NCI-H748 treated with DMSO at 0.1 percent for 48 hours (cell line): ENCODE results near the gene SYNDIG1.

Experiments used
- DNase-seq: peaks from one replicate; lab custom pipeline; 2025; lab: John Stamatoyannopoulos, UW

Gene SYNDIG1

DNA sequence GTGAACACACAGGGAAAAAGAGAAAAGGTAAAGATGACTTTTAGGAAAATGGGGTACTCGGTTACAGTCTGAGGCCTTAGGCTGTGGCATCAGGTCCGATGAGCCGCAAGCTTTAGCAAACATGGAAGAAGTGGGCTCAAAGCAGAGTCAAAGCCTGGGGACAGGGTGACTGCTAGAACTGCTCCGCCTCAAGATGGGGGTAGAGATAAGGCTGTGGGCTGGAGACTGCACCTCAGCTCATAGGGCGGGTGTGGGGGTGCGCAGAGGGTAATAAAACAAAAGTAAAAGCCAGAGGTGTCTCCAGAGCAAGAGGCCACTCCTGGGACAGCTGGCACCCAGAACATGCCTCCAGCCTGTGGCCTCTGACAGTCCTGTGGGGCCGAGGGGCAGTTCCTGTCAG, 21.3 kb upstream of the SYNDIG1 start:
- no peak for DNase-seq

DNA sequence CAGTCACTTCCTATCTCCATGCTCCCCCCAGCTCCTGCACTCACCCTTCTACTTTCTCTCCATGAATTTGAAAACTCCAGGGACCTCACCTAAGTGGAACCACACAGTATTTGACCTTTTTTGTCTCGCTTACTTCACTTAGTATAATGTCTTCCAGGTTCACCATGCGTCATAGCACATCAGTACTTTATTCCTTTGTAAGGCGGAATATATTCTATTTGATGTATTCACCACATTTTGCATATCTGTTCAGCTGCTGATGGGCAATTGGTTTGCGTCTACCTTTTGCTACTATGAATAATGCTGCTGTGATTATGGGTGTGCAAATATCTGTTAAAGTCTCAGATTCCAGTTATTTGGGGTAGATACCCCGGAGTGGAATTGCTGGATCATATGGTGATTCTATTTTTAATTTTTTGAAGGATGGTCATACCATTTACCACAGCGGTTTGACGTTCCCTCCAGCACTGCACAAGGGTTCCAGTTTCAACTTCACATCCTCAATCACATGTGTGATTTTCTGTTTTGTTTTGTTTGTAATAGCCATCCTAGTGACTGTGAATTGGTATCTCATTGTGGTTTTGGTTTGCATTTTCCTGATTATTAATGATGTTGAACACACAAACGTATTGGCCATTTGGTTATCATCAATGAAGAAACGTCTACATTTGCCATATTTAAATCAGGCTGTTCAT, 20.3 kb upstream of the SYNDIG1 start:
- DNase-seq, result no peak

DNA sequence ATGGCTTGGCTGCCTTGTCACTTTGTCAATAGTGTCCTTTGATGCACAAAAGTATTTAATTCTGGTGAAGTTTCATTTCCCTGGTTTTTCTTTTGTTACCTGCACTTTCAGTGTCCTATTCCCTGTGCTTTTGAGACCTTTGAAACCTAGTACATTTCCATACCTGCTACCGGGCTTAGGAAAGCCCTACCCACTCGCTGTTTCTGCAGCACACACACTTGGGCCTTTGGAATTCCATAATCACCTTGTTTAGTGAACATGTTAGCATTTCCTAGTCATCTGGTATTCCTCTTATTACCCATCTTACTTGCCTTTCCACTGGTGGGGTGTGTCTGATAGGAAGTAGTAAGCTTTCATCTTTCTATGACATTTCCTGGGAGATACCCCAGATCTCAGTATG, 19.3 kb upstream of the SYNDIG1 start:
- DNase-seq, result no peak

DNA sequence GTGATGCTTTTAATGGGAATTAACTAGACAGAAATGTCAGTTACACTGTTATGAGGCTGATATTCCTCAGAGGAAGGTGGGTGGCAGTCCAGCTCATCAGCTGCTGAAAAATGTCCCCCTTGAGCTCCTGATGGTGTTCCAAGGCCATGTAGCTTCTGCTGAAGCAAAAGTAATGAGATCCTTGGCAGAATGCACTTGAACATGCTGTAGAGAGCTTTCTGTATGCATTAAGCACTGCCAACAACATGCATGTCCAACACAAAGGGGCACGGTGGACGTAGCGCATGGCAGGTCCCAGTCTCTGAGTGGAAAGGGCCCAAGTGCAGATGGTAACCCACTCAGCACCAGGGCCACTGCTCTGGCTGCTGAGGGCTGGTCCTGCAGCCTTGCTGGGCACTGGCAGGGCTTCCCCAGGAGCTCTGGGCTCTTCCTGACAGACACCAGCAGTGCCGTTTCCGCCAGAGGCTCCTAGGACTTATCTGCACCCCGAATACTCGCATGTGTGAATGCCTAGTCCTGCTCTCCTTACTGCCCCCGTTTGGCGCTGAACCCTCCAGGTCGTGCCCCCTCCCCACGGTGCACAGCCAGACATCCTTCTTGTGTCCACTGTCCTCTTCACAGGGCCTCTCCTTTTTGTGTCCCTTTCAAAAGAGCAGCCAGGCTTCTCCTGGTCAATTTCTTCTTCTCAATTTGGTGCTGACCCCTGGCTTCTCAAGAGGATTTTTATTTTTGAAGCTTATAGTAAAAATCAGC, 18.6 kb upstream of the SYNDIG1 start:
- DNase-seq, result no peak

DNA sequence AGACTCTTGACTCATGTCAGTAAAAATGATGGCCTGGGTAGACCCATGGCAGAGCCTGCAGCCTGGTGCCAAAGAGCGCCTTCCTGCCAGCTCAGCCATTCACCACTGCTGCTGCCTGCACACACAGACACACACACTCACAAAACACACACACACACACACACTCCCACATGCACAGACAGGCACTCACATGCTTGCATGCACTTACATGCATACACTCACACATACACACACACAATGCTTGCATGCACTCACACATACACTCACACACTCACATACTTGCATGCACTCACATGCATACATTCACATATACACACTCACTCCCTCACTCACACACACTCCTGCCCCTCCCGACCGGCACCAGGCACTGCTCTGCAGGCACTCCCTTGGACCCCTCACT, 18.0 kb upstream of the SYNDIG1 start:
- DNase-seq, result no peak

DNA sequence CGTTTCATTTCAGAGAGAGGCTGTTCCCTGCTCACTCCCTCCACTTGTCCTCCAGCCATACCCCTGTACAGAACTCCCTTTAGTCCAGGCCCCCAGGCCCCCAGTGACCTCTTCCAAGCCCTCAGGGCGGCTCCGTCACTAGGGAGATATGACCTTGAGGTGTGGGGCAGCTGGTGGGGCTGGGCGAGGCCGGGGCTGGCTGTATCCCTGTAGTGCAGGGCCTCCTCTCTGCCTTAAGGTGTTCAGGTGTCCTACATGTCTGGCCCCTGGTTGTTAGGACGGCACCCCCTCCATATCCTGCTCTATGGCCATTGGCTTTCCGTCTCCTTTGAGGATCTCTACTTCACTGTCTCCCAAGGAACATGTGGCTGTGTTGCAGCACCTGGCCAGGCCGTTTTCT, 17.4 kb upstream of the SYNDIG1 start:
- DNase-seq, result no peak

DNA sequence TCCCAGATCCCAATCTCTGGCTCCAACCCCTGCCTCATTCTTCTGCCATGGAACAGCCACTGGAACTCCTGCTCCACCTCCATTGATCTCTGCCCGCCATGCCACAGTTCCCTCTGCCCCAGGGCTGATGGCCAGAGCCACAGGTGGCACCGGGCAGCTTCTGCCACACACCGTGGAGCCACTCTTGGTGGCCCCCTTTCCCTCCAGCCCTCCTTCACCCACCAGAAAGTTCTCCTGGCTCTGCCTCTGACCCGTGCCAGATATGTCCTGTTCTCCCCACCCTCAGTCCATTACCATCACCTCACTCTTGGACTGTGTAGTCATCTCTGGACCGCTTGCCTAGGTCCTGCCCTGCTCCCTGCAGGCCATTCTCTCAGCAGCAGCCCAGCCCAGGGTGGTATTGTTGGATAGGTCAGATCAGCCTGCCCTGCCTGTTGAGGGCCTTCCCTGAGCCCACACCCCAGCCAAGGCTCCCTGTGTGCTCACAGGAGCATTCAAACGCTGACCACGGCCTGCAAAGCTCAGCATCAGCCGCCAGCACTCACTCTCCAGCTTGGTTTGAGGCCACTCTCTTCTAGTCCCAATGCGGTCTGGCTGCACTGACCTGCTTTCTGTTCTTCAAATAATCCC, 16.8 kb upstream of the SYNDIG1 start:
- no peak for DNase-seq

DNA sequence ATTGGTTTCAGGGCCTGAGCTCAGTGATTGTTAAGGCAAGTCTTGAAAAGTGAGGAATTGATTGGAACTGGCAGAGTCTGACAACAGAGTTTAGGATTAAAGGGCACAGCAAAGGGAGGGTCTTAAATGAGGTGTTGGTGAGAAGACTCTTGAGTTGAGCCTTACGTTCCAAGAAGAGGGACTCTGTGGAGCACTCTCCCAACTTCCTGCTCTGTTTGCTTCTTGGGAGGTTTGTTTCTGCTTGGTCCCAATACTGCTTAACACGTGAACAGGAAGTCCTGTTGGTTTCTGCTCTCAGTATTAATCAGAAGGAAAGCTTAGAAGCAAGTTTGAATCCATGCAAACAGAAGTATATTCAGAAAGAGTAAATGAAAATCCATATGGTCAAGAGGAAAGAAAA, 15.6 kb upstream of the SYNDIG1 start:
- no peak for DNase-seq

DNA sequence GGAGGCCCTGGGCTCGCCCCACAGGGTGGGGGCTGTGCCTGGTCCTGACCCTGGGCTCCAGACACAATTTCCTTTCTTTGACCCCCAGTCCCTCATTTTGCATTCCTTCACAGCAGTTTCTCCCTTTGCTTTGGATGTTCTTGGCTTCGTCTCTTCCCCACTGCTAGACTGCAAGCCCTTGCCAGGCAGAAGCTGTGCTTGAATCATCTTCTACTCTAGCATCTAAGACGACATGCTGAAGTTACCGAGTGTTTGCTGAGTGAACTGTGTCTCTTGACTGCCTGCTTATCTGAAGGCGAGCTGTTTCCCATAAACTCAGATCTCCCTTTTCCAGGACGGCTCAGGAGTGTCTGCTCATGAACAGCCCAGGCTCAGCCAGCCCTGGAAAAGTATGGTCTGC, 14.3 kb upstream of the SYNDIG1 start:
- DNase-seq, result no peak

DNA sequence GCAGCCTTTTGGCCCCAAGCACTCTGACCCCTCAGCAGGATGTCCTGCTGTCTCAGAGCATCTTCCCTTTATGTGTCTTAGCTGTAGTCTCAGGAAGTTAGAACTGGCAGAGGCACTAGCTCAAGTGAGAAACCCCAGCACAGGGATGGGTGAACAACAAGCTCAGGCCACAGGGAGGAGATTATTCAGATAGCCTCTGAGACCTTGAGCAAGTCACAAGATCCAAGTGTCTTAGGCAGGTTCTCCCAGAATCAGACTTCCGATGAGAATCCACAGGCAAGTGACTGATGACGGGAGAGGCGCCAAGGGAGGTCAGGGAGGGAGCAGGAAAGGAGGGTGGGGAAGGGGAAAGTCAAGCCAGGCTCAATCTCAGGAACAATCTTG, 13.0 kb upstream of the SYNDIG1 start:
- no peak for DNase-seq

DNA sequence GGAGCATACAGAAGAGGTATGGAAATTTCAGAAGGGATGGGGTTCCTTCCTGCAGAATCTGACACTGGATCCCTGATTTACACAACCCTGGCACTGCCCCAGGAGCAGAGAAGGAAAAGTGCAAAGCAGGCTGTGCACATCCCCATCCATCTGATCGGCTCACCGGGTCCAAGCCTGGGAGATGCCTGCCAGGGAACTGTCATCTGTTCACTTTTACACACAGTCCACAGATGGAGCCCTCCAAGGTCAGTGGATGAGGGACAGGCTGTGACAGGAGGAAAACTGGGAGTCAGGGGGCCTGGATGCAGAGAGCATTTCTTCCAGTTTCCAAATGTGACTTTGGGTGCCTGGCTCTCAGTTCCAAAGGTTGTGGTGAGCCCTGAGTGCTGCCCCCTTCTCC, 11.0 kb upstream of the SYNDIG1 start:
- DNase-seq, result no peak

DNA sequence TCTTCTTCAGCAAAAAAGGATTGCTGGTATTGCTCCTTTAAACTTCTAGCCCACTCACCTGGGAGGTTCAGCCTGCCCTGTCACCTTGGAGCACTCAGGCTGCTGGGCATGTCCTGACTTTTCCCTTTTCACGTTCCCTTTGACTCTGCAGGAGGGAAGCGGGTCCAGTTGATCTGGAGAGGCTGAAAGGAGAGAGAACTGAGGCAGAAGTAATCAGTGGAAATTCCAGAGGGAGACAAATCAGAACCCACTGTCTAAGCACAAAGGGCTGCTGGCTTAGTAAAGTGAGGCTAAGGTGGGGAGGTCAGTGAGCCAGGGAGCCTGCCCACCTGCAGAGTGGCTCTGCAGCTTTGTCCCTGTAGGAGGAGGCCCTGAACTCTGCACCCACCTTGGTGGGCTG, 9.7 kb upstream of the SYNDIG1 start:
- DNase-seq, result no peak

DNA sequence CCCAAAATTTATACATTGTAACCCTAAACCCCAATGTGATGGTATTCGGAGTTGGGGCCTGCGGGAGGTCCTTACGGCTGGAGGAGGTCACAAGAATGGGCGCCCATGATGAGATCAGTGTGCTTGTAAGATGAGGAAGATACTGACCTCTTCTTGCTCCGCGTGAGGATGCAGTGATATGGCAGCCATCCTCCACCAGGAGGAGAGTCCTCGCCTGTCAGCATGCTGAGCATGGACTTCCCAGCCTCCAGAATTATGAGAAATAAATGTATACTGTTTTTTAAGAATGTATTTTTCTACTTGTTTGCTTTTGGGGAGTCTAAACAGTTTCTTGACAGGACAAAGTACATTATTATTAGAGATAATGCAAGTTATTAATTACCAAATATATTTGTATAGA, 8.7 kb upstream of the SYNDIG1 start:
- no peak for DNase-seq

DNA sequence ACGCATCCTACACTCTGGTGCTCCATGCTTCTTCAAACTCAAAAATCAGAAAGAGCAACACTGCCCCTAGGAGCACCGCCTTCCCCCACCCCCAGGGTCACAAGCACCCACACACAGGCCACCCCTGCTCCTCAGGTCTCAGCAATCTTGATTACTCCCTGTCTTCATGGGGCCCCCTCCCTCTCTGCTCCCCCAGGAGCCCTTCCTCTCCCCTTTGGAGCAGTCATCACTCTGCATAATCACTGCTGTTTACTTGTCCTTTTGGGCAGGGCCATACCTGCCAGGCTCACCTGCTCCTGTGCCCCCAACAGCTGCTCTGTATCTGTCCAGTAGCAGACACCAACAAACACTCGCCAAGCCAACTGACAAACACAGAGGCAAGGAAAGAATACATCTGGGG, 7.6 kb upstream of the SYNDIG1 start:
- DNase-seq, result no peak

DNA sequence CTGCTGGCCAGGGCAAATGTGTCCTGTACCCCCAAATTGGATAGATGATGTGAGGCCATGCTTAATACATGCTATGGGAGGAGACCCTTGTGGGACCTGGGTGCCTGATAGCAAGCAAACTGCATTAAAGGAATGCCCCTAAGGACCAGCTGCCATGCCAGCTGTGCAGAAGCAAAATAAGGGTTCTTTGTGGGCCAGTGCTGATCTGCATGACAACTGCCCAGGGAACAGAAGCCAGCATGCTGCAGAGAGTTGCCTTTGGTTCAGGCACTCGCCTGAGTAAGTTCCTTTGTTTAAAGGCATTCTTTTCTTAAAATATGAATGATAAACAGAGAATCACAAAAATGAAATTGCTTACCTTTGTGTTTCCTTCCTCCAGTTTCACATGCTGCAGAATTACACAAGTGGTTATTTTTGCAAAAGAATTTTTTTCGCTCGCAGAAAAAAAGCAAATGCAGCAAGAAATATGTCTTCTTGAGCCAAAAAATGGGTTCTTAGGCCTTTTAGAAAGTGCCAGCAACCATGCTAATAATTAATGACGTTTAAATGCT, 6.9 kb upstream of the SYNDIG1 start:
- DNase-seq, result no peak

DNA sequence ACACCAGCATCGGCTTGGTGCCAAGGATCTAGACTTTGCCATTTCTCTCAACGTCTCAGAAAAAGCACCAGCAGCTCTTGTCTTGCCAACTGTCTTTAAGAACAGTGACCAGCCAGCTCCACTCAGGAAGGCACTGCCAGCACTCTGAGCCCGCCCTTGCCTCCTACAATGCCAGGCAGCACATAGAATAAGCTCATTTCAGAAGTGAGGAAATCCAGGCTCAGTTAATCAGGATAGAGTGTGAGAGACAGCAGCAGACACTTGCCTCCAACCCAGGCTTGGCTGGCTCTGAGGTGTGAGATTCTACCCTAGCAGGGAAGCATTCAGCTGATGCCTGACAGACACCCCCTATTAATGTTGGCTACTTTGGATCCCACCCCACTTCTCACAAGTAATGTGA, 4.3 kb upstream of the SYNDIG1 start:
- no peak for DNase-seq

DNA sequence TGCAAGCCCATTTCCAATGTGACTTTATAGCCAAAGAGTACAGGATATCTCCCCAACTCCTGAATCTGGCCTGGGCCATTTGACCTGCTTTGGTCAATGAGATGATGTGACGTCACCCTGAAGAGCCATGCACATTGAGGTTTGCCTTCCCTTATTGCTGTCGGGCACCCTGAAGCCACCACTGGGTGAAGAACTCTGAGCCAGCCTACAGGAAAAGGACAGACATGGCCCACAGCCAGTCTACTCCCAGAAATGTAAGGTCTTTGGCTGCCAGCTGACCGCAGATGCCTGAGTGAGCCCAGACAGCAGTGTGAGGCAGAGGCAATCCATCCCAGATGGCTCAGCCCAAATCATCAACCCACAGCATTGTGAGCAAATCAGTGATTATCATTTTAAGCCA, 3.7 kb upstream of the SYNDIG1 start:
- DNase-seq, result no peak

DNA sequence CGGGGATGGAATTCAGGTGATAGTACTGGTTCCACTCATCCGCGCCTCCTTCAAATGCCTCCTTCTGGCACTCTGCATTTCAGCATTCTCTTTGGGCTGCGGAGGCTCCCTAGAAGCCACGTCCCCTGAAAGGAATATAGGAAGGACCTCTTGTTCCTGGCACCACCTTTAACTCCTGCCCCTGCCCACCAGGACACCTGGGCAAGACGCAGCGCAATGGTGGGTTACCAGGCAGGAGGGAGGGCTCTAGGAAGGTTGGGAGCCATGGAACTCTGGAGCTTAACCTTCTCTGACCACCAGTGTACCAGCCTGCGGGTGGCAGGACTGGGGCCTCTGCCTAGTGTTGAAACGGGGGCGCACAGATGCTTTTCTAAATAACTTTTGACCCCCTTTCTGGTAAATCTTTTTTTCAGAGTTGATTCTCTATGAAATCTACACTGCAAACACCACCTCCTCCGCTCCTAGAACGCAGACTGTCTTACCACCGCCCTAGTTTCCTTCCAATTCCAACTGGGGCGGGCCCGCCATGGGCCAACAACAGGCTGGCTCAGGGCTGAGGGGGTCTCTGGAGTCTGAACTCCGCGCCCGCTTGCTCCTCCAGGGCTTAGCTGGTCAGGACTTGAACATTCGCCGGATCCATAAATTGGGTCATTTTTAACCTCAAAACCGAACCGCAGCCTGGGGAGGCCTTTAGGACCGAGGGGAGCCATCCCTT, 871 bp upstream of the SYNDIG1 start:
- DNase-seq, result no peak

DNA sequence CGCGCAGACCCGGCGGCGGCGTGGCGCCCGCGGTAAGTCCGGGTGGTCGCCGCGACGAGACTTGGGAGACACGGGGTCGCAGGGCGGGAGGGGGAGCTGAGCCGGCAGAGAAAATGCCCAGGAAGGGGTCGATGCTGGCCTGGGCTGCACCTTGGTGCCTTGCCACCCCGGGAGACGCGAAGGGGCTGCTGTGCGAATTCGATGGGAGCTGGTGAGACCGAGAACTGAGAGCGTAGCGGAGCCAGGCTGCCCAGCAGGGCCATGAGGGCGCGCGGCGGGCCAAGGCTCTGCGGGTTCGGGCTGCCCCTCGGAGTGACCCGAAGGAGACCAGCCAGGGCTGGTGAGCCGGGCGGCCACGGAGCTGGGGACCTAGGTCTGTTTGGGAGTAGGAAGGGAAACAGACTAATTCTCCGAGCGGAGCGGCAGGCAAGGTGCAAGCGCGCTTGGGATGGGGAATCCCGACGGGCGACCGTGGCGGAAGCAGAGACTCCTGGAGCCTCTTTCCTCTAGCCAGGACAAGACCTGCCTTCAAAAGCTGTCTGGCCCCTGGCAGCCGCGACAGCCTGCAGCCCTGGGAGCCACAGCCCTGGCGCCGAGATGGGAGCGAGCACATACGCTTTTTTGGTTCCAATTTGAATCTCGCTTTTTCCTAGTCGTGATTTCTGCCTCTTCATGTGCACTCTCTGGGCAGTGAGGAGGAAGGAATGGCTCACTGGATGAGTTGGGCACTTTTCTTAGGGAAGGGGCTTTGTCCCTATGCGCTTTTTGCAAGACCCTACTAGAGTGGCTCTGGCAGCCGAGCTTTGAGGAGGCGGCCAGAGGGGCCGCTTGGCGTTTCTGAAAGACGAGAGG, 691 bp downstream of the SYNDIG1 start:
- no peak for DNase-seq

DNA sequence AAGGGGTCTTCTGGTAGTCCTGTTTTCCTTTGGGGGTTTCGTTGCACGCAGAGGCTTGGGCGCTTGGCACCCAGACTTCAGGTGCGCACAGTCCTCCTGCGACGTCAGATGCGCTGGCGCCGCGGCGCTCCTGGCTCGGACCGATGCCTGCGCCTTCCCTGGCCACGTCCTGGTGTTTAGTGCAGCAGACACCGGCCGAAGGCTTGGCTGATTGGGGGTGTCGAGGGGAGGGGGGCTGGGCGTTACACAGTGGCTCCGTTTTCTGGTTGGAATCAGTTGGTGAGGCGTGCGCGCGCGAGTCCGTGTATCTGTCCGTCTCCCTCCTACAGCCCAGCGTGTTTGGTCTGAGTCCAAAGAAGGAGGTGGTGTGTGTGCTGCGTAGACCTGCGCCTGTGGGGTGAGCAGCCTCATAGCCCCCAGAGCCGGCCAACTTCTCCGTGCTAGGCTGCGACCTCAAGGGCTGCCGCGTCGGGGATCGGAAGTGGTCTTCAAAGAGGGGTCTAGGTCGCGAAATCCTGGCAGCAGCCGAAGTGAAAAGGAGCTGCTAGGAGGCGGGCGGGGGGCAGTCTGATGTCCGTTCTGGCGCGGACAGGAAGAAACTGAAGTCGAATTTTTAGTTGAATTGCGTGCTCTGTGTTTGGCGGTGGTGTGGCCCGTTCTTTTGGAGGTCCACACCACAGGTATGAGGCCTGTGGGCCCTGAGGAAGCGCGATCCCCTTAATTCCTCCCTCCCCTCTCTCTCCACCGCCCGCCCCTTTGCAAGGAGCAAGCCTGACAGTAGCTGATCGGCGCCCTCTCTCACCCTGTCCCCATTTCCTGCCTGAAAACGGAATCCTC, 1.5 kb downstream of the SYNDIG1 start:
- no peak for DNase-seq

DNA sequence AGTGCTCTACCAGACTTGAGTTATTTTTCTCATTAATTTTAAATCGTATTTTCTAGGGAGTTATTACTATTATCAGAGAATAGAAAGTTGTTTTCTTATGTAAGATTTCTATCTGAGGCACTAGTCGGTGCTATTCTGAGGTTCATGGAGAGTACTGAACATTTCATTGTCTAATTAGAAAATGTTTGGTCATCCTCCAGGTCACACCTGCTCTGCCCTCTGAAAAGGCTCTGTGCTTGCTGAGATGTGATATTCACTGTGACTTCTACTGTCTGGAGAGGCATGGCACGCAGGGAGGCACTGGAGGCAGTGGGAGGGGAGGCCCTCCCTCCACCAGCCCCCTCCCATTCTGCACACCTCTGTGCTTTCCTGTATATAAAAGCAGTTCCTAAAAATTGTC, 3.0 kb downstream of the SYNDIG1 start:
- no peak for DNase-seq
